GM21786 (cell line): Measurements from ENCODE around the gene BBLN.

Source experiments
- ATAC-seq: cut with Tn5 transposase; IDR thresholded peaks from one replicate; pipeline ENCODE4 v1.9.1; 2021; ENCODE audit not compliant: unreplicated experiment

The BBLN gene

GRCh38 chr9:128144239-128145181 is 15.6 kb upstream of the BBLN start:
- no peak for ATAC-seq

GRCh38 chr9:128145536-128145935 is 14.5 kb upstream of the BBLN start:
- ATAC-seq = no peak

DNA sequence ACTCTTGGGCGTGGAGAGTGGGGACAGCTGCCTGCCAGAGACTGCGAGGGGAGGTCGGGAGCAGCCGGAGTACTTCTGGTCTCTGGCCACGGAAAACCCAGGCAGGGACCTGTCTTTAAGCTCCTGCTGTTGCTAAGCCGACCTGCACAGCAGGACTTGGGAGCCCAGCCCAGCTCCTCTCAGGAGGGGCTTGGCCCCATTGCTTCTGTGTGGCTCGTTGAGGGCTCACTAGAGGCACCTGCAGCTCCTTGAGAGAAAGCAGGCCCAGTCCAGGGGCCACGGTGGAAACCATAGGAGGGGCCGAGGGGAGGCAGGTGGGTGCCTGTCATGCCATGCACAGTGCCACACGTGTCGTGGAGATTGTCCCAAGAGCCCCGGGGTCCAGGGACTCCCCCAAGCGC is 14.1 kb upstream of the BBLN start:
- ATAC-seq = no peak

DNA sequence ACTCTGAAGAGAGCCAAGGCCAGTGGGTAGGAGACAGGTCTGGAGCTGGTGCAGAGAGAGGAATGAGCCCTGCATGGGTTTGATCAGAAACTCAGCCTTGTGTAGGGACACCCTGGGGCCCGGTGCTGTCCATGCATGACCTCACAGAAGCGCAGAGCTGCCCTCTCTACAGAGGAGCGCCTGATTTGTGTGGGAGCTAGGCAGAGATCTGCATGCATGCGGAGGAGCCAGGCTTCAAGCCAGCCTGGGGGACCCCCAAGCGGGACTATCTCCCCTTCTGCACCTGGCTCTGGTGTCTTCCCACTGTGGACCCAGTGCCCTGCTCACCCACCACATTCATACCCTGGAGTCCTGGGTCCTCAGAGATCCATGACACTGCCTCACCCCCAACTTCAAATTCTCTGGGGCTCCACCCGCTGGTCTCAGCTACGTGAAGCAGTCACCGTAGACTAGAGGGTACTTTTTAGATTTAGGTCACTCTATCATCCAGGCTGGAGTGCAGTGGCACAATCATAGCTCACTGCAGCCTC is 13.4 kb upstream of the BBLN start:
- no peak for ATAC-seq

GRCh38 chr9:128148509-128149000 is 11.5 kb upstream of the BBLN start:
- no peak for ATAC-seq

GRCh38 chr9:128149001-128149701 is 10.9 kb upstream of the BBLN start, which contains the start of gene LCN2:
TSS of gene LCN2 (plus strand) at chr9:128149453. CDS start at chr9:128149526, 73 bp downstream.
- no peak for ATAC-seq

DNA sequence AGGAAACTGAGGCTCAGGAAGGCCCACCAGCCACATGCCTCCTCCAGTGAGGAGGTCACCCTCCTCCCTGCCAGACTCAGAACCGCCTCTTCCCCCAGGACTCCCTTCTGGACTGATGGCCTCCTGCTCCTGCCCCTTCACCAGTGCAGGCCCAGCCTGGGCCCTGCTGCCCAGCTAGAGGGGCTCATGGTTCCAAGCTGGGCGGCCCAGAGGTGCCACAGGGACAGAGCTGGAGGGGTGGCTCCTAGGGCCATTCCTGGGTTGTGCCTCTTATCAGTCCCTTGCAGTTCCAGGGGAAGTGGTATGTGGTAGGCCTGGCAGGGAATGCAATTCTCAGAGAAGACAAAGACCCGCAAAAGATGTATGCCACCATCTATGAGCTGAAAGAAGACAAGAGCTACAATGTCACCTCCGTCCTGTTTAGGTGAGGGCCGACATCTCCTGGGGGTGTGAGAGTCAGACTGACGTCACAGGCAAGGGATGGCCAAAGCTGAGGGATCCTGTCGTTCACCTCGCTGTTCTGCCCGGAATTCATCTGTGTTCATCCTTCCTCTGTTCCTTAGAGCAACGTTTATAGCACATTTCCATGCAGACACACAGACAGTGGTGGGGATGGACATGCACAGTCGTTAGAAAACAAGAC is 10.0 kb upstream of the BBLN start:
- no peak for ATAC-seq

GRCh38 chr9:128150594-128151308 is 9.3 kb upstream of the BBLN start:
- no peak for ATAC-seq

DNA sequence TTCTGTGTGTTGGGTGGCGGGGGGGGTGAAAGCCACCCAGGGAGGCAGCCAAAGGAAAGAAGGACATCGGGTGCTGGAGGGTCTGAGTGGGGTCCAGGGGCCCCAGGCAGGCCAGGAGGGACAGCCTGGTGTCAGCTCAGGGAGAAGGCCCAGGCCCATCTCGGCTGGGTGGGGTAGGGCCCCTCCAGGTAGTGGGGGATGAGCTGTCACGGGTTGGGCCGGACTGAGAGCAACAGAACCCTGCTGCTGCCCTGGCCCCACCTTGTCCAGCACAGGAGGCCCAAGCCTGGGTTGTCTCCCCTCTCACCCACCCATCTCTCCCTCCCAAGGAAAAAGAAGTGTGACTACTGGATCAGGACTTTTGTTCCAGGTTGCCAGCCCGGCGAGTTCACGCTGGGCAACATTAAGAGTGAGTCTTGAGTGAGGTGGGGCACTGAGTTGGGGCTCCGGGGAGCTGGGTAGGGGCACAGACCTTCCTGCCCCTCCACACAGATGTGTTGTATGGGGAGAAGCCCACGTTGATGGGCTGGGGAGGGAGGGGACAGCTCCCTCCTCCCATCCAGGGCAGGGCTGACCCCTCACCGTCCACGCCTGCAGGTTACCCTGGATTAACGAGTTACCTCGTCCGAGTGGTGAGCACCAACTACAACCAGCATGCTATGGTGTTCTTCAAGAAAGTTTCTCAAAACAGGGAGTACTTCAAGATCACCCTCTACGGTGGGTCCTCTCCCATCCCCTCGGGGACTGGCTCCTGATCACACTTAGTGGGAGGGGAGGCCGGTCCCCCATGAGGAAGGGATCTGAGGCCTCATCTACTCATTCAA is 8.5 kb upstream of the BBLN start:
- no peak for ATAC-seq

DNA sequence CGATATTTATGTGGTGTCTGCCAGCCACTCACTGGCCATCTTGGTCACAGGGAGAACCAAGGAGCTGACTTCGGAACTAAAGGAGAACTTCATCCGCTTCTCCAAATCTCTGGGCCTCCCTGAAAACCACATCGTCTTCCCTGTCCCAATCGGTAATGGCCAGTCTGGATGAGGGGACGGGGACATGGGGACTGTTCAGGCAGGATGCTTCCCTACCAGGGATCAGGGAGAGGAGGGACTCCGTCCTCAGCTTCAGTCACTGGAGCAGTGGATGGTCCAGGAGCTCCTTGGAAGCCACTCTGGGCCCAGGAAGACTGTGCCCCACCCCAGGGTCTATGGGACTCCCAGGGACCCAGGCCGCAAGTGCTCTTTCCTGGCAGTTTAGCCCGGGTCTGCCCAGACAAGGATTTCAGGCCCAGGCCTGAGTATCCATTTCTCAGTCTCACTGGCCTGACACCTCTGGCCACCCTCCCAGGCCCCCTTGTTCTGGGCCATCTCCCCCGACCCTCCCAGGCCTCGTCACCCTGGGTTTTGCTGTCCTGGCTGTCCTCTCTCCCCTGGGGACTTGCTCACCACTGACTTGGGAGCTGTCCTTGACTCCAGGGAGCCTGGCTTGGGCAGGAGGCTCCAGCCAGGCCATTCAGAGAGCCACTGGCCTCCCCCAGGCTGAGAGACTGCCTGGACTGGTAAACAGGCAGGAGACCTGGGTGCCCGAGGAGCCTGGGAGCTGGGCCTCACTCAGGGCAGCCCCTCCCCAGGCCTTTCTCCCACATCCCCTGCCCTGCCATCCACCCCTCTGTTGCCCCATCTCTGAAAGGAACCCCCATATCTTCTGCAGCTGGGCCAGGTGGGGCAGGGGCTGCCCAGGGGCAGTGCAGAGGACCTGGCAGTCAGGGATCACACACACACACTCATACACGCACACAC is 7.7 kb upstream of the BBLN start:
- ATAC-seq = no peak

- no peak for ATAC-seq
Observed at GRCh38 chr9:128153060-128153946, 6.8 kb upstream of the BBLN start.

GRCh38 chr9:128153947-128154695 is 5.9 kb upstream of the BBLN start:
- ATAC-seq = no peak

- ATAC-seq = no peak
Observed at GRCh38 chr9:128155736-128156500, 4.1 kb upstream of the BBLN start.

DNA sequence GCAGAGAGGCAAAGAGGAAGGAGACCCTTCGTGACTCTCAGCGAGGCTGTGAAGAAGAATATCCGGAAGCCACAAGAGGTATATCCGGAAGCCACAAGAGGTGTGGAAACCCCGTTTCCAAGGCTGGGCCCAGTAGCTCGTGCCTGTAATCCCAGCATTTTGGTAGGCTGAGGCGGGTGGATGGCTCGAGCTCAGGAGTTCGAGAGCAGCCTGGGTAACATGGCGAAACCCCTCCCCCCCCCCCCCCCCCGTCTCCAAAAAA is 612 bp upstream of the BBLN start:
- ATAC-seq = no peak

DNA sequence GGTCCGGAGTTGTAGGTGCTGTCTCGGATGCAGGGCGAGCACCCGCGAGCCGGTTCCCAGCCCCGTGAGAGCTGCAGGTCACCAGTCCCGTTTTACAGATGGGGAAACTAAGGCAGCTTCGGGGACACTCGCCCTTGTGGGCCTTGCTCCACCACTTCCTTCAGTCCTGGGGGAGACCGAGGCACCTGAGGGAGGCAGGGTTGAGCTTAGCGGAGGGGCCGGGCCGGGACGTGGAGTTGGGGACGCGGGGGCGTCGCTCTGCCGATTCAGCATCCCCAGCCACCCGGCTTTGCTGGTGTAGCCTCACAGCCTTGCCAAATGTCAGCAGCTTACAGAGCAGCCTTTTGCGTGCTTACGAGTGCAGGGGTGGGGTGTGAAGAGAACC is 530 bp downstream of the BBLN start:
- ATAC-seq = no peak

DNA sequence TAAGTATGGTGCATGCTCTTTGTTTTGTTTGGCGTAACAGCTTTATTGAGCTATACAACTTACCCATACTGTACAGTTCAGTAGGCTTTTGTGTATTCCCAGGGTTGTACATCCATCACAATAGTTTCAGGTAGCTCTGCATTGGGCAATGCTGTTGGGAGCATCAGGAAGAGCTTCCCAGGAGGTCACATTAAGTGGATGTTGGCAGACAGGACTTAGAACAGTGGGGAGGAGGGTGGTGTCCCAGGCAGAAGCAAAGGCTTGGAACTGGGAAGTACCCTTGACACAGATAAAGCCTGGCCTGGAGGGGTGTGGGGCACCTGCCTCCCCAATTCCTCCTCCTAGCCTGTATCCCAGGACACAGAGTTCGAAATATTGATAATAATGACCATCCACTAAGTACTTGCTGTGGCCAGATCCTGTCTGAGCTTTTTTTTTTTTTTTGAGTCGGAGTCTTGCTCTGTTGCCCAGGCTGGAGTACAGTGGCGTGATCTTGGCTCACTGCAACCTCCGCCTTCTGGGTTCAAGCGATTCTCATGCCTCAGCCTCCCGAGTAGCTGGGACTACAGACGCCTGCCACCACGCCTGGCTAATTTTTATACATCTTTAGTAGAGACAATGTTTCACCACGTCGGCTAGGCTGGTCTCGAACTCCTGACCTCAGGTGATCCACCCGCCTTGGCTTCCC is 1.3 kb downstream of the BBLN start:
- no peak for ATAC-seq
